Measurements from ENCODE around the gene SURF6.

GRCh38 chr9:133303266-133304157 lies 32.5 kb downstream of the SURF6 start:
- TF ChIP-seq, protein P1, sequence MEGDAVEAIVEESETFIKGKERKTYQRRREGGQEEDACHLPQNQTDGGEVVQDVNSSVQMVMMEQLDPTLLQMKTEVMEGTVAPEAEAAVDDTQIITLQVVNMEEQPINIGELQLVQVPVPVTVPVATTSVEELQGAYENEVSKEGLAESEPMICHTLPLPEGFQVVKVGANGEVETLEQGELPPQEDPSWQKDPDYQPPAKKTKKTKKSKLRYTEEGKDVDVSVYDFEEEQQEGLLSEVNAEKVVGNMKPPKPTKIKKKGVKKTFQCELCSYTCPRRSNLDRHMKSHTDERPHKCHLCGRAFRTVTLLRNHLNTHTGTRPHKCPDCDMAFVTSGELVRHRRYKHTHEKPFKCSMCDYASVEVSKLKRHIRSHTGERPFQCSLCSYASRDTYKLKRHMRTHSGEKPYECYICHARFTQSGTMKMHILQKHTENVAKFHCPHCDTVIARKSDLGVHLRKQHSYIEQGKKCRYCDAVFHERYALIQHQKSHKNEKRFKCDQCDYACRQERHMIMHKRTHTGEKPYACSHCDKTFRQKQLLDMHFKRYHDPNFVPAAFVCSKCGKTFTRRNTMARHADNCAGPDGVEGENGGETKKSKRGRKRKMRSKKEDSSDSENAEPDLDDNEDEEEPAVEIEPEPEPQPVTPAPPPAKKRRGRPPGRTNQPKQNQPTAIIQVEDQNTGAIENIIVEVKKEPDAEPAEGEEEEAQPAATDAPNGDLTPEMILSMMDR (IDR thresholded peaks at IDR 0.05): no peak
- no peak for TF ChIP-seq POLR2A (IDR thresholded peaks at IDR 0.05)

All from body of pancreas (tissue), 4 donors.